NCI-H1105 treated with DMSO at 0.1 percent for 48 hours (cell line): ENCODE results near the gene RPL27.

Experiments
- DNase-seq: peaks from one replicate; lab custom pipeline; 2025; lab: John Stamatoyannopoulos, UW

Gene RPL27

GRCh38 chr17:43051969-43052368 lies 53.8 kb downstream of the RPL27 start:
- no peak for DNase-seq
